GM21737 (cell line): Measurements from ENCODE around the gene TBCD.

Experiments used
- ATAC-seq: cut with Tn5 transposase; IDR thresholded peaks from one replicate; pipeline ENCODE4 v1.9.1; 2021; ENCODE audit warnings: mild to moderate bottlenecking, moderate library complexity; ENCODE audit not compliant: unreplicated experiment

The TBCD gene

DNA sequence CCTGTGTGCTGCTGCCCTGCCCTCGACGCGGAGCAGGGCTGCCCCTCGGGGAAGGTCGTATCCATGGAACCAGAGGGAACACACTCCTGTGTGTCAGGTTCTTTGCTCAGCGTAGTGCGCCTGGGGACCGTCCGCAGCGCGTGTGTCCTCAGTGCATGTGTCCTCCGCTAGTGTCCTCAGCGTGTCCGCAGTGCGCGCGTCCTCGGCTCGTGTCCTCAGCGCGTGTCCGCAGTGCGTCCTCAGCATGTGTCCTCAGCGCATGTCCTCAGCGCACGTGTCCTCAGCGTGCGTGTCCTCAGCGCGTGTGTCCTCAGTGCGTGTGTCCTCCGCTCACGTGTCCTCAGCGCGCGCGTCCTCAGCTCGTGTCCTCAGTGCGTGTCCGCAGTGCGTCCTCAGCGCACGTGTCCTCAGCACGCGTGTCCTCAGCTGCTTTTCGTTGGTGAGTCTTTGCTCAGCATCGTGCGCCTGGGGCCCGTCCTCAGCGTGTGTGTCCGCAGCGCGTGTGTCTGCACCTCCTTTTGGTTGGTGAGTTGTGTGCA lies 147.2 kb downstream of the TBCD start:
- ATAC-seq, result no peak

DNA sequence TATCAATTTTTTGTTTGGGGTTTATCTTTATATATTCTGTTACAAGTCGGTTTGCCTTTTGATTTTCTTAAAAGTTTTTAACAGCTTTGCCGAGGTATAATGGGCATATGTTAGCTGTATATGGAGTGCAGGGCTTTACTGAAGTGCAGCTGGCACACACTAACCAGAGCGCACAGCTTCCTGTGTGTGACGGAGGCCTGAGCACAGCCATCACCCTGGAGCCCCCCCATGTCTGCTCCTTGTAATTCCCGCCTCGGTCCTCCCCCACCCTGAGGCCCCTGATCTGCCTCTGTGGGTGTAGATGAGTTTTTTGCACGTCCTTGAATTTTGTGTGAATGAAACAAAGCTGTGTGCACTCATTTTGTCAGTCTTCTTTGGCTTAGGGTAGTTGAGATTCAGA lies 148.1 kb downstream of the TBCD start:
- ATAC-seq, result no peak

DNA sequence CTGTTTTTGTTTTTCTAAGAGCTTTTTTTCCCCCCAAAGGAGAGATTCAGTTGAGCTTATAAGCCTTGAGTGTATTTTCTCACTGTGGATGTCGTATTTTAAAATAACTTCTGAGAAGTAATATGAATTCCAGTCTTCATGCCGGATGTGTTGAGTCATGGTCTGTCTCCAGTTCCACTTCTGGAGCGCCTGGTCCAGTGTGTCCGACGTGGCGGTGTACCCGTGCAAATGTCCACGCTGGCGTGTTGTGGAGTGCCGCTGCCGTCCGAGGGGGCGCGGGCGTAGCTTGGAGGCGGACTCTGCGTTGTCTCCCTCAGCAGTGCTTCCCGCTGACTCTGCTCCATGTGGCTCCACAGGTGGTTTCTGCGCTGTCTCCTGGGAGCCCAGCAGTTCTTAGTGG lies 148.9 kb downstream of the TBCD start:
- no peak for ATAC-seq

DNA sequence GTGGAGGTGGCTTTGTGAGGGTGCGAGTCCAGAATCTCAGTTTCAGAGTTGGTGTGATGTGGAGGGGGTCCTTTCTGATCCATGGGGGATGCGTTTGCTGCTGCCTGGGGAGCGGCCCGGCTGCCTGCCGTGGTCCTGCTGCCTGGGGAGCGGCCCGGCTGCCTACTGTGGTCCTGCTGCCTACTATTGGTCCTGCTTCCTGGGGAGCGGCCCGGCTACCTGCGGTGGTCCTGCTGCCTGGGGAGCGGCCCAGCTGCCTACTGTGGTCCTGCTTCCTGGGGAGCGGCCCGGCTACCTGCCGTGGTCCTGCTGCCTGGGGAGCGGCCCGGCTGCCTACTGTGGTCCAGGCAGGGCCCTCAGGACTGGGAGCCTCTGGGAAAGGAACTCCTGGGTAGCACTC lies 149.5 kb downstream of the TBCD start:
- no peak for ATAC-seq

DNA sequence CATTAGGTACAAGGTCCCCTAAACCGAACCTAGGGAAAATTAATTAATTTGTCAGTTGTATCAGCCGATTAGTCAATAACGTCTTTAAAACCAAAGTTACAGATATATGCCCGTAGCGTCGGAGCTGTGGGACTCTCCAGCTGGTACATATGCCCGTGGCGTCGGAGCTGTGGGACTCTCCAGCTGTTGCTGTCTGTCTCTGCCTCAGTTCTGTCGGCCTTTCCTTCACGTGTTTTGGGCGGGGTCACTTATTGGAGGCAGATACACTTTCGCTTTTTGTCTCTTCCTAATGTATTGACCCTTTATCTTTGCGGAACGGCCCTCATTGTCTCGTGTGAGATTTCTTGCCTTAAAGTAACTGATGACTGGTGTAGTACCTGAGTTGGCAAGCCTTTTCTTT lies 150.0 kb downstream of the TBCD start:
- no peak for ATAC-seq

DNA sequence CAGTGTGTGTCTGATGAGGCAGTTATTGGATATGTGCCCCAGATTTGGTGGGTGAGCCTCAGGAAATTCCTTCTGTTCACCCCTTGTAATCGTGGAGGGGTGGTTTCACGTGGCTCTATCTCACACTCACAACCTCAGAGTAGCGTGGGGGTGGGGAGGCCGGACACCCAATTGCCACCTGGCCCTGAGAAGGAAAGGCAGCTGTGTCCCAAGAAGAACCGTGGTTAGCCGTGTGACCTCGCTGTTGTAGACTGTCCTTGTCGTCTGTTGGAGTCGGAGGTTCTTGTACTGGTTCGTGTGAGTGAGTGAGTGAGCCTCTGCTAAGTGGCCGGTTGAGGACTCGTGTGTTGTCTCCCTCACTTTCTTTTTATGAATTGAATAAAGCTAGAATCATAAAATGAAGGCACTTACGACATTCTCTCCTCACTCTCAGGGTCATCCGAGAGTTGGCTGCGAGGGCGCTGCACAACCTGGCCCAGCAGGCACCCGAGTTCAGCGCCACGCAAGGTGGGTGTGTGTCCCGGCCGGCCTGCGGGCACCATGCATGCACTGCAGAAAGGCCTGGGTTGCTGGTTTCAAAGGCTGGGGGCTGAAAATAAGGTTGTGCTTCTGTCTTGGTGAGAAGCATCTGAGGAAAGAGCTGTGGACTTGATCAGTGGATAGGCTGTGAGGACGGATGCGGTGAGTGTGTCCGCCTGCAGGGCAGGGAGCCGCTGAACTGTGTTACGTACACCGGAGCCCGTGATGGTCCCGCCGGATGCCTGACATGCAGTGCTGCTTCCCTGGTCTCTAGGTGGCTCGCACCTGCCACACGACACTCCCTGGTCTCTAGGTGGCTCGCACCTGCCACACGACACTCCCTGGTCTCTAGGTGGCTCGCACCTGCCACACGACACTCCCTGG lies 151.4 kb downstream of the TBCD start:
- ATAC-seq, result no peak

DNA sequence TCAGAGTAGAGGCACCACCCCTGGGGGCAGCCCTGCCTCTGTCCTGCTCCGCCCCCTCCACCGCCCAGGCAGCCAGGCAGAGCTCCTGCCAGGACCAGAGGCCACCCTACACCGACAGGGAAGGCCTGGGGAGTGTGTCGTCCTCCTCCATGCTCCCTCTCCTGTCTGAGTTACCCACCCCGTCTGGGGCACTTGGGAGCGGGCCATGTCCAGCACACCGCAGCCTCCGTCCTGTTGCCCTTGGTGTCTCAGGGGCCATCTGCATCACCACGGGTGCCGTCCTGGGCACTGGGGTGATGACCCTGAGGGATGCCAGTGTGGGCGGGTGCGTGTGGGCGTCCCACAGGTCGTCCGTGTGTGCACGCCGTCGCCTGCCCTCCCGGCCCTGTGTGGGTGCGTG lies 153.3 kb downstream of the TBCD start:
- no peak for ATAC-seq

DNA sequence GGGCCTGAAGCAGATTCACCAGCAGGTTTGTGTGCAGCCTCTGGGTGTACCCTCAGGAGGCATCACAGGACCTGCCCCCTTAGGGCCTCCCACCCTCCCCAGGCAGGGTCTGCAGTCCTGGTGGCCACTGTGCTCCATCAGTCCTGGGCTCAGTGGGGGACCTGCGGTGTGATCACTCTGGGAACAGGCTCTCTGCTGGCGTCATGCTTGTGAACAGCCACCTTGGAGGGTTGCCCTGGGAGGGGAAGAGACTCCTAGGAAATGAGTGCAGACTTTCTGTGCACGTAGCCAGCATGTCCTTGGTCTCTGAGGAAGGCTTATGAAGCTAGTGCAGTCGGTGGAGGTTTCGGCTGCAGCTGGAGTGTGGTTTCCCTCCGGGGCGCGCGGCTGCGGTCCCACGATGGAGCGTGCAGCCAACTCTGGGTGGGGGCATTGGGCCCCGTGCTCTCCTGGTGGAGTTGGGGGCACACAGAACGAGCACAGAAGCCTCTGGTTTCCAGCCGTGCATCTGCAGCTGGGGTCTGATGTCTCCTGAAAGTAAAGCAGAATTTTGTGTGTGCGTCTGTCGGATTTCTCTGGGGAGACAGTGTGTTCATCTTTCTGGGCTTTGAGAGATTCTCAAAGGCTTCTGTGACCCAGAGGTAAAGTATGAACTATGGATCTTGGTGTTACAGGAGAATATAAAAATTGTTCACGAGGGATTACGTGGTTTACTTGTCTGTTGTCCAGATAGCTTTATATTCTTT lies 156.1 kb downstream of the TBCD start:
- ATAC-seq, result no peak

DNA sequence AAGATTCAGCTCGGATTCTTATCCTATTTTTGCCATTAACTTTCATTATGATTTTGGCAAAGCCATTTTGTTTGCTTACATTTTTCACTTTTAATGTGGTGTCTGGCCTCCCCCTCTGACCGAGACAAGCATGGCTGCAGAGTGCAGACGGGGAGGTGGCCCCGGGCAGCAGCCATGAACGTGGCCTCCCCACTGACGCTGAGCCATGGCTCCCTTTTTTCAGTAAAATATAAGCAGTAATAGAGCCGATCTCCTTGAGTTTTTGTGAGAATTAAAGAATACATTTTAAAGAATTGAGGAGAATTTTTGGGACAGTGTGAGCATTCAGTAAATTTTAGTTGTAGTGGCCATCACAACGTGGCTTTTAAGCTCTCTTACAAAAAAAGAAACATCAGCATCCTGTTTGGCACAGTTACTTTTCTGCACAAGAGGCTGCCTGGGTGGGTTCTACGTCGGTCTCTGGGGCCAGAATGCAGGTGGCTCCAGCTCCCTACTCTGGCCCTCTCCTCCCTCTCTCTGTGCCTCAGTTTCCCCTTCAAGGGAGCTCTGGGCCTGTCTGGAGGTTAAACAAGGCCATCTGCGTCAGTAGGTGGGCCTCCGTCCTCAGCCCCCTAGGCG lies 156.8 kb downstream of the TBCD start:
- ATAC-seq, result no peak

DNA sequence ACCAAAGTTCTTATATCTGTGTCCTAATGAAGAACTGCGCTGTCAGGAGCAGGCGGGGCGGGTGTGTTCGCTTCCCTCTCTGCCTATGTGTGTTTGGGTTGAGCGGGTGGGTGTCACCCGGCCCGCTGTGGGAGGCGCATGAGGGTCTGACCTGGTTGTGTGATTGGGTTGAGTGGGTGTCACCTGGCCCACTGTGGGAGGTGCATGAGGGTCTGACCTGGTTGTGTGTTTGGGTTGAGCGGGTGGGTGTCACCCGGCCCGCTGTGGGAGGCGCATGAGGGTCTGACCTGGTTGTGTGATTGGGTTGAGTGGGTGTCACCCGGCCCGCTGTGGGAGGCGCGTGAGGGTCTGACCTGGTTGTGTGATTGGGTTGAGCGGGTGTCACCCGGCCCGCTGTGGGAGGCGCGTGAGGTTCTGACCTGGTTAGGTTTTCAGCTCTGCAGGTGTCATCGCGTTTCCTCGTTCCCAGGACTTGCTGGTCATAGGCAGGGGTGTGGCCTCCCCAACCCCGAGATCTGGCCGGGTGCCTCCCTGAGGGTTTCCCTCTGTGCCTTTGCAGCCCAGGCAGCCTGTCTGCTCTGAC lies 157.5 kb downstream of the TBCD start:
- no peak for ATAC-seq

DNA sequence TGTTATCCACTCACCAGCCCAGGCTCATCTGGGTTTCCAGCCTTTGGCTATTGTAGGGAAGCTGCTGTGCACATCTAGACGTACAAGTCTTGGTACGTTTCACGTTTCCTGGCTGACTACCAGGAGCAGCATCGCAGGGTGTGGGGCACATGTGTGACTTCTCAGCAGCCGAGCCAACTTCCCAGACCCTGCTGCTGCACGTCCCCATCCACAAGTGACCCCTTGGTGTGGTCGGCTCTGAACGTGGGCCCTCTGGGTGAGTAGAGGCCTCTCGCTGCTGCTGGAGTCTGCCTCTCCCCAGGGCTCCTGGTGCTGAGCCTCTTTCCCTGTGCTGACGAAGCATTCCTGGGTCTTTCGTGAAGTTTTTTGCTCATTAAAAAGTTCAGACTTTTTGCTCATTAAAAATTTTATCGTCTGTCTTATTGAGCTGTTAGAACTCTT lies 158.2 kb downstream of the TBCD start:
- no peak for ATAC-seq

DNA sequence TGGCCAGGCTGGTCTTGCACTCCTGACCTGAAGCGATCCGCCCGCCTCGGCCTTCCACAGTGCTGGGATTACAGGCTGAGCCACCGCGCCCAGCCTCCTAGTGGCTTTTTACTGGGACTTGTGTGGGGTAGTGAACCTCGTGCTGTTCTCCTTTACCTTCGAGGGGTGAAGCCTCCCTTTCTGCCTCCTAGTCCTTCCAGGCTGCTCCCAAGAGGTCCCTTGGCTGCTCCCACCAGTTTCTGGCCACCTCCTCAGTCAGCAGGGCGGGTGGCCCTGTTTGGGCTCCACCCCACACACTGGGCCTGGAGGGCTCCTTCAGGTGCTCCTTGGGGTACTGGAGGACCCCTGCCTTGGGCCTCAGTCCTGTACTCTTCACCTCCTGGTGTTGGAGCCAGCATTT lies 158.9 kb downstream of the TBCD start:
- no peak for ATAC-seq

DNA sequence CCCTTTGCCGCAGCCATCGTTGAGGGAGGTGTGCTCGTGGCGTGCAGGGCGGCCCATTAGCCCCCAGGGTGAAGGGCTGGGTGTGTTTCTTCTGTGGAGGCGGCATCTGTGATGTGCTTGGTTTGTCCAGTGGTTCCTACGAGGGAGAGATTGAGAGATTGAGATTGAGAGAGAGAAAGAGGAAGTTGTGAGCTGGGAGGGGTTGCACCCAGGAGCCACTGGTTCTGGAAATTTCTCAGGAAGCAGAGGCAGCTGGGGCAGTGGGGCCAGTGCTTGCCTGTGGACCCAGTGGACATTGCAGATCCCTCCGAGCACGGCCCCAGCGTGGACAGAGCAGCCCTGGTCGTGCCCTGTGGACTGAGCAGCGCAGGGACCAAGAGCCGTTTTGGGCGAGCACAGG lies 160.0 kb downstream of the TBCD start:
- ATAC-seq, result no peak

DNA sequence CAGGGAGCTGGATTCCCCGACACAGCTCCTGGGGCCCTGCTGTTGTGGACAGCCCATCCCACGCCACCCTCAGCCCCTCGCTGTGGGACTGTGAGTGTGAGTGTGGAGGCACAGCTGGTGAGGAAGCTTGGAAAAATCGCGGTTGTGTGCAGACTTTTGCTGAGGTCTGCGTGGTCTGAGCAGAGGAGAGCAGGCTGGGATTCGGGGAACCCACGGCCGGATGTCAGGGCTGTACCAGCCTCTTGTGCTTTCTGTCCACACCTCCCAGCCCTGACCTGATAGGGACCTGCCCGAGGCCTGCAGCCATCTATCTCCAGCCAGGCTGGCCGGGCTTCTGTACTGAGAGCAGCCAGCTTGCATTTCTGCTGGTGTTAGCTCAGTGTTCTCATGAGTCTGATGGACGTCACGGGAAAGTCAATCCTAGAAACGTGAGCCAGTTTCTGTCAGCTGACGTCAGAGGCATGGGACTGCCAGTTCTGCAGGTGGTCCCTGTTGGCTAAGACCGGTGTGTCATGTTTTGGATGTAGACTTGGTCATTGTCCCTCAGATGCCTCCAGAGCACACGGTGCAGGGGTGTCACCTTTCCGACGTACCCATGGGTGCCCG lies 160.7 kb downstream of the TBCD start:
- no peak for ATAC-seq

DNA sequence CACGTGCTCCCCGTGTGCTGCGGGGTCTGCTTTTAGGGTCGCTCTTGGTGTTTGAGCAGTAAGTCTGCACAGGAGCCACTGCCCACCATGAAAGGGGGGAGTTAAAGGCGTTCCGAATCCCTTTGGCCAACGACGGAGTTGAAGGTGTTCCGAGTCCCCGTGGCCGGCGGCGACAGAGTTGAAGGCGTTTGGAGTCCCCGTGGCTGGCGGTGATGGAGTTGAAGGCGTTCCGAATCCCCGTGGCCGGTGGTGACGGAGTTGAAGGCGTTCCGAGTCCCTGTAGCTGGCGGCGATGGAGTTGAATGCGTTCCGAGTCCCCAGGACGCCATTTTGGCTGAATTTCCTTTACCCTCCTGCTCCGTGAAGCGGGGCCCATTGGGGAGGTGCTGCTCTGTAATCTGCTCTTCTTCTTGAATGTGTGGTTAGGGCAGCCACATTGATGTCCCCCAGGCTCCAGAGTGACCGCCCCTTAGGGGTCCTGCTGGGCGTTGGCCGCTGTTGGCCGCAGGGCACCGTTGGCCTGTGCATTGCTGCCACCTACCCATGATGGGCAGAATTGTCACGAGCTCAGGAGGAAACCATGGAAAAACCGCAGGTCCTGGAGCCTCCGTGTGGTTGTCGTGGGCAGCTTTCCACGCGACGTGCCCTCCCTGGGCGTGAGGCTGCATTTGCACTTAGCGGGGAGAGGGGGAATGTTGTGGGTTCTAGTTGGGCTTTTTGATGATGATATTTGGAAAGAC lies 161.6 kb downstream of the TBCD start:
- no peak for ATAC-seq

DNA sequence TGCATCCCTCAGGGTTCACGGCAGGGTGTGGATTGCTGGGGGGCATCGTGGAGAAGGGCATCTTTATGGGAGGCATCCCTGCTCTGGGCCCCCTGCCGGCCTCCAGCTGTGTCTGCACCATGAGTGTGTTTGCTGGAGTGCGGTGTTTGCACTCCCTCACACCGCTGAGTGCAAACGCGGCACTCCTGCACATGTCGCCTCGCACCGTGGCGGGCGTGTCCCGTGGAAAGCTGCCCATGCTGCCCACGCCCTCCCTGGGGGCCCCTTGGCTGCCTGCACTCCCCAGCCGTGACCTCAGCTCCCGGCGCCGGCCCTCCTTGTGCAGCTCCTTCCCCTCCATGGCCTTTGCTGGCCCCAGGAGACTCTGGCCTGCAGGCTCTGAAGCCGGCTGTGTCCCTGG lies 162.5 kb downstream of the TBCD start:
- ATAC-seq, result no peak

DNA sequence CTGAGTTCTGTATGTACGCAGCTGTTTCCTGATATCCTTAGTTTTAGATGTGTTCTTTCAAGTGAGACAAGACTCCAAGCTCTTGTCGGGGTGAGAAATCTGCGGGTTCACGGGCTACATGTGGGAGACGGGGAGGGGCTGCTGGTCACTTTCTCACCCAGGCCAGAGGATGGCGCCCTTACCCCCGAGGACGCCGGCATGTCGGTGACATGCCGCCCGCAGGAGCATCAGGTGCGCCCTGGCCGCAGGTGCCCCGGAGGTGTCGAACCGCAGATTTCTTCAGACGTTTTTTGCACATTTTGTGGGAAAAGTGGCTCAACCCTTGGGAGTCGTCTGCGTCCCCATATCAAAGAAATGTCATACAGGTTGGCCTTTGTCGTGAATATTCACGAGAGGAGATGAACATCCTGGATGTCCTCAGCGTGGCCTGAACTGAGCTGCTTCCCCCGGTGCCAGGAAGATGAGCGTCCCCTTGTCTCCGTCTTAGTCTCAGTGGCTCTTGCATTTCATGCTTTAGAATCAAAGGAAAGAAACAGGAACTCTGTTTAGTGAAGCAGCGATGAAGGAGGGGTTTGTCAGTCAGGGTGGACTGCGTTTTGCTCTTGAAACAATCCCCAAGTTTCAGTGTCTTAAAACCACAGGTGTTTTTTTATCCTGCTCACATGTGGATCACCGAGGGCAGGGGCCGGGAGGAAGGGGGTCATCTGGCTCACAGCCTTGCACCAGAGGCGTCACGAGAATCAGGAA lies 163.3 kb downstream of the TBCD start:
- ATAC-seq, result no peak

DNA sequence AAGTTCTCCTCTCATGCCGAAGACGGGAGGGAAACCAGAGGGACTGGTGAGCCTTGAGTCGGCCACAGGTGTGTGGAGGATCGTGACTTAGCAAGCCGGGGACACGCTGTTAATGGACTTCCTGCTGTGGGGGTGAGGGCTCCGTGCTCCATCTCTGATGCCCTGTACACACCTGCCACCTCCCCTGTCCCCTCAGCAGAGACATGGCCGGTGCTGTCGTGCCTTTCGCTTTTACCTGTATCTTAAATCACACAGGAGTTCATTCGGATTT lies 163.8 kb downstream of the TBCD start:
- ATAC-seq, result no peak

DNA sequence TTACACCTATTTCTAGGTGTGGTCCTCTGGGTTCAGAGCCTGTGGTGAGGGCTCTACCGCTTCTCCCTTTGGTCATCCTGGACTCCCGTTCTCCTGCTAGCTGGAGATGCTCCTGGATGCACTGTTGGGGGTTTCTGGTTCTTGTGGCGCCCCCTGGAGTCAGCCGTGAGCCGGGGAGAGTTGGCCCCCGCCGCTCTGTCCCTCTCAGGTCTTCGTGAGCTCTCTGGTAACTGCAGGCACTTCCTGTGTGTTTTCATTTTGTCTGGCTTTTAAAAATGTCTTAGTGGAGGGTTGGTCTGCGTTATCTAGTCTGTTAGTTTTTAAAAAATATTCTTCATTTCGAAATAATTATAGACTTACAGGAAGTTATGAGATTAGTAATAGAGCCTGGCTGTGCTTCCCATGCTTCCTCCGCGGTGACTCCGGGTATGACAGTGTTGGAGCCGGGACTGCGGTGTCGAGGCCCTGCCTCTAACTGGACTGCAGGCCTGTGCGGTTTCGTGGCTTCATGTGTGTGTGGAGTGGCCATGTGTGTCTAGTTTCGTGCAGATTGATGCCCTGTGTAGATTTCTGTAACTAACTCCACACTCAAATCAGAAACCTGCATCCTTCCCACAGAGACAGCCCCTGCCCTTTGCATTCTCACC lies 166.0 kb downstream of the TBCD start:
- ATAC-seq, result no peak
